Measurements from ENCODE around the gene NXT1.

- TF ChIP-seq CTCF (conservative IDR thresholded peaks at IDR 0.05; ENCODE audit: low read depth in 2 of 2) (no peak), REST (IDR thresholded peaks at IDR 0.05; ENCODE audit: unreplicated experiment) (no peak), EZH2 (IDR thresholded peaks at IDR 0.05; ENCODE audit: low read depth, unreplicated experiment) (no peak), POLR2AphosphoS5 (IDR thresholded peaks at IDR 0.05; ENCODE audit: low read depth) (no peak), JUNB (IDR thresholded peaks at IDR 0.05; ENCODE audit: unreplicated experiment) (no peak)
Measured at GRCh38 chr20:23399568-23400241, 49.1 kb downstream of the NXT1 start.

Measured in GM23338 (cell line).